CD4-positive, alpha-beta memory T cell (primary cell): ENCODE measurements around the gene SHMT2. TPM values are rescaled to one million over a fixed set of nuclear protein-coding genes. Genes with fewer than 3 reads are reported as not detected.

ENCODE experiments used
- CTCF ChIA-PET: fragments of 350-600 bp; sonication (Branson Sonifier 250); formaldehyde crosslinking; loops from one replicate; lab custom pipeline; 2021; ENCODE audit warnings: inconsistent platforms; ENCODE audit not compliant: partially characterized antibody; lab: Charles Lee
- POLR2A ChIA-PET: fragments of 350-600 bp; sonication (Branson Sonifier 250); formaldehyde crosslinking; loops from one replicate; lab custom pipeline; 2021; ENCODE audit not compliant: partially characterized antibody; lab: Charles Lee
- DNase-seq, 5 donors: peaks; one replicate each; pipeline versions ENCODE4 v3.0.0 to v3.0.0-alpha.2; 2020 to 2022; ENCODE audit warnings: mixed read lengths in 1 of 5
- H3K27ac ChIP-seq: one replicate; pipeline ENCODE4 v1.7.0; 2013; ENCODE audit warnings: low read depth, low read length
- H3K27me3 ChIP-seq: 2 replicates; pipeline ENCODE4 v1.7.0; 2013; ENCODE audit warnings: mild to moderate bottlenecking, low read length, moderate library complexity; ENCODE audit not compliant: insufficient read depth
- H3K36me3 ChIP-seq: 2 replicates; pipeline ENCODE4 v1.7.0; 2013; ENCODE audit warnings: mild to moderate bottlenecking, low read length, moderate library complexity; ENCODE audit not compliant: insufficient read depth
- H3K4me1 ChIP-seq: 2 replicates; pipeline ENCODE4 v1.7.0; 2013; ENCODE audit warnings: mild to moderate bottlenecking, low read length, moderate library complexity; ENCODE audit not compliant: insufficient read depth
- H3K4me3 ChIP-seq, 2 donors: one replicate each; pipeline ENCODE4 v1.7.0; 2013; ENCODE audit warnings: low read length in 2 of 2, mild to moderate bottlenecking in 1 of 2
- H3K9me3 ChIP-seq, 2 donors: one replicate each; pipeline ENCODE4 v1.7.0; 2013; ENCODE audit warnings: low read length in 2 of 2, control low read depth in 1 of 2; ENCODE audit not compliant: control insufficient read depth in 1 of 2
- H3K27ac Mint-ChIP-seq, 7 donors: one replicate each; pipeline ENCODE4 v1.8.0; 2020 to 2021; ENCODE audit warnings: mixed read lengths in 7 of 7, mild to moderate bottlenecking in 6 of 7, inconsistent platforms in 3 of 7, moderate library complexity in 3 of 7
- H3K27me3 Mint-ChIP-seq, 2 donors: one replicate each; pipeline ENCODE4 v1.8.0; 2020 to 2021; ENCODE audit warnings: mixed read lengths in 2 of 2
- H3K36me3 Mint-ChIP-seq, 2 donors: one replicate each; pipeline ENCODE4 v1.8.0; 2020 to 2021; ENCODE audit warnings: mixed read lengths in 2 of 2, inconsistent platforms in 1 of 2, mild to moderate bottlenecking in 1 of 2
- H3K4me1 Mint-ChIP-seq, 4 donors: one replicate each; pipeline ENCODE4 v1.8.0; 2020 to 2021; ENCODE audit warnings: mixed read lengths in 4 of 4, mild to moderate bottlenecking in 1 of 4
- H3K4me3 Mint-ChIP-seq, 8 donors: one replicate each; pipeline ENCODE4 v1.8.0; 2020 to 2021; ENCODE audit warnings: mixed read lengths in 8 of 8, mild to moderate bottlenecking in 7 of 8, moderate library complexity in 6 of 8, inconsistent platforms in 3 of 8
- H3K9me3 Mint-ChIP-seq, 8 donors: one replicate each; pipeline ENCODE4 v1.8.0; 2020 to 2021; ENCODE audit warnings: mixed read lengths in 8 of 8, mild to moderate bottlenecking in 5 of 8, inconsistent platforms in 3 of 8, moderate library complexity in 1 of 8
- intact Hi-C: fragments of 100-400 bp; cut with micrococcal nuclease; formaldehyde crosslinking; loops from one replicate; pipeline ENCODE4 v1.15.1; 2023
- polyA plus RNA-seq, 2 donors: library from polyadenylated mRNA; unstranded; fragments of 300-500 nt; fragmentation: Illumina TruSeq; gene quantifications; one replicate each; pipeline ENCODE4 v1.2.3, GENCODE V29; 2021
- total RNA-seq, 2 experiments: library from RNA; stranded (reverse); gene quantifications; one replicate each; pipeline ENCODE4 v1.2.3, GENCODE V29; 2021

Gene SHMT2
- total and polyA plus RNA-seq, 4 experiments from 2014 or later: 39.8 to 46.1 (median 43.2) TPM

- Mint-ChIP-seq H3K4me3 (no peak overlapping the region), H3K27ac (no peak overlapping the region), H3K27me3 (no peaks in the 10 kb centered on the region), H3K36me3 (peaks cover 0 to 1% of the 10 kb centered on the region in 2 donors), H3K4me1 (peaks cover 0 to under 1% (median 0%) of the 10 kb centered on the region in 4 donors), H3K9me3 (no peaks in the 10 kb centered on the region)
- Histone ChIP-seq H3K9me3 (no peaks in the 10 kb centered on the region), H3K27ac (no peak overlapping the region), H3K4me1 (no peaks in the 10 kb centered on the region), H3K27me3 (no peaks in the 10 kb centered on the region), H3K4me3 (no peak overlapping the region), H3K36me3 (no peaks in the 10 kb centered on the region)
- ChIA-PET POLR2A (no interaction called here), CTCF (no interaction called here)
- intact Hi-C loops: no loop called here
- DNase-seq: no peak
Observed at GRCh38 chr12:57196439-57196838, 33.1 kb upstream of the SHMT2 start.

GRCh38 chr12:57196956-57197355 is 32.6 kb upstream of the SHMT2 start:
- intact Hi-C loops: no loop called here
- Mint-ChIP-seq H3K9me3 (no peaks in the 10 kb centered on the region), H3K36me3 (peaks cover 0 to 1% of the 10 kb centered on the region in 2 donors), H3K4me1 (no peaks in the 10 kb centered on the region), H3K4me3 (no peak overlapping the region), H3K27ac (no peak overlapping the region), H3K27me3 (no peaks in the 10 kb centered on the region)
- ChIA-PET POLR2A (interaction anchor here (0.6 kb wide), 1 partner anchor 179 kb away, joined by 5 read pairs; no protein-coding TSS in a partner anchor), CTCF (no interaction called here)
- Histone ChIP-seq H3K4me3 (no peak overlapping the region), H3K36me3 (no peaks in the 10 kb centered on the region), H3K27ac (no peak overlapping the region), H3K27me3 (no peaks in the 10 kb centered on the region), H3K9me3 (no peaks in the 10 kb centered on the region), H3K4me1 (no peaks in the 10 kb centered on the region)
- no peak for DNase-seq

- H3K4me3 Mint-ChIP-seq: no peak overlapping the region
- Histone ChIP-seq H3K27me3 (no peaks in the 10 kb centered on the region), H3K36me3 (no peaks in the 10 kb centered on the region), H3K27ac (no peak overlapping the region), H3K4me1 (no peaks in the 10 kb centered on the region), H3K9me3 (no peaks in the 10 kb centered on the region), H3K4me3 (no peak overlapping the region)
- intact Hi-C loops: no loop called here
- H3K36me3 Mint-ChIP-seq: peaks cover 0 to 1% of the 10 kb centered on the region in 2 donors
- no peaks in the 10 kb centered on the region for H3K9me3 Mint-ChIP-seq
- H3K27me3 Mint-ChIP-seq: no peaks in the 10 kb centered on the region
- no peak overlapping the region for H3K27ac Mint-ChIP-seq
- H3K4me1 Mint-ChIP-seq: no peaks in the 10 kb centered on the region
- no peak for DNase-seq
- ChIA-PET CTCF (no interaction called here), POLR2A (no interaction called here)
Observed at GRCh38 chr12:57198329-57198728, 31.2 kb upstream of the SHMT2 start.

DNA sequence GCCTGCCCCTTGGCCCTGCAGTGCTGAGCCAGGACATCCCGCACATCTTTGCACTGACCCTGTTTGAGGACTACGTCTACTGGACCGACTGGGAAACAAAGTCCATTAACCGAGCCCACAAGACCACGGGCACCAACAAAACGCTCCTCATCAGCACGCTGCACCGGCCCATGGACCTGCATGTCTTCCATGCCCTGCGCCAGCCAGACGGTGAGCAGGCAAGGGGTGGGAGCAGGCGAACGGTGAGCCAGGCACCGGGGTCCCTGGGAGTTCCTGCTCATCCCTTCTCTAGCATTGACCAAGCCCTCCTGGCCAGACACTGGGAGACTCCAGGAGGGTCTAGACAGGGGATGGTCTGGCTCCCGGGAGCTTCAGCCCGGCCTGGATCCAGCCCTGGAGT is 30.3 kb upstream of the SHMT2 start:
- Mint-ChIP-seq H3K36me3 (peaks cover 0 to 1% of the 10 kb centered on the region in 2 donors), H3K4me1 (no peaks in the 10 kb centered on the region), H3K27ac (no peak overlapping the region), H3K4me3 (no peak overlapping the region), H3K27me3 (no peaks in the 10 kb centered on the region), H3K9me3 (peaks cover 0 to 1% (median 0%) of the 10 kb centered on the region in 8 donors)
- no peaks in the 10 kb centered on the region for H3K36me3 ChIP-seq
- DNase-seq: no peak
- intact Hi-C loops: no loop called here
- POLR2A ChIA-PET: no interaction called here
- no peak overlapping the region for H3K27ac ChIP-seq
- no peaks in the 10 kb centered on the region for H3K4me1 ChIP-seq
- H3K4me3 ChIP-seq: no peak overlapping the region
- no peaks in the 10 kb centered on the region for H3K9me3 ChIP-seq
- no peaks in the 10 kb centered on the region for H3K27me3 ChIP-seq
- CTCF ChIA-PET: no interaction called here

- Mint-ChIP-seq H3K27me3 (no peaks in the 10 kb centered on the region), H3K4me1 (no peaks in the 10 kb centered on the region), H3K36me3 (peaks cover 0 to 1% of the 10 kb centered on the region in 2 donors), H3K27ac (no peak overlapping the region), H3K9me3 (peaks cover 0 to 1% (median 0%) of the 10 kb centered on the region in 8 donors), H3K4me3 (no peak overlapping the region)
- intact Hi-C loops: no loop called here
- H3K9me3 ChIP-seq: no peaks in the 10 kb centered on the region
- CTCF ChIA-PET: no interaction called here
- H3K4me3 ChIP-seq: no peak overlapping the region
- H3K27ac ChIP-seq: no peak overlapping the region
- no peaks in the 10 kb centered on the region for H3K27me3 ChIP-seq
- no peaks in the 10 kb centered on the region for H3K4me1 ChIP-seq
- POLR2A ChIA-PET: no interaction called here
- H3K36me3 ChIP-seq: no peaks in the 10 kb centered on the region
- no peak for DNase-seq
Observed at GRCh38 chr12:57200497-57200896, 29.0 kb upstream of the SHMT2 start.

DNA sequence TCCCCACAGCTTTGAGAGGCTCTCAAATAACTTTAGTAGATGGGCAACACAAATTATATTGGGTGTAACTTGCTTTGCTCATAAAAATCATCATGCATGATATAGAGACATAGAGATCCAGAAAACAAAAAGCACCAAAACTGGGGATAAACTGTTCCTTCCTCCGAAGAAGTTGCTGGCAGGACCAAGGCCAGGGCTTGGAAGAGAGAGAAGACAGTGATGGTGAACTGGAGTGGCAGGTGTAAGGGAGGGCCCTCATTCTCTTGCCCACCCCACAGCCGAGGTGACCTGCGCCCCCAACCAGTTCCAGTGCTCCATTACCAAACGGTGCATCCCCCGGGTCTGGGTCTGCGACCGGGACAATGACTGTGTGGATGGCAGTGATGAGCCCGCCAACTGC is 28.3 kb upstream of the SHMT2 start:
- H3K27ac ChIP-seq: no peak overlapping the region
- DNase-seq: no peak
- H3K4me1 ChIP-seq: no peaks in the 10 kb centered on the region
- H3K27ac Mint-ChIP-seq: no peak overlapping the region
- no peaks in the 10 kb centered on the region for H3K27me3 ChIP-seq
- no peaks in the 10 kb centered on the region for H3K9me3 ChIP-seq
- H3K4me3 Mint-ChIP-seq: no peak overlapping the region
- no peaks in the 10 kb centered on the region for H3K36me3 ChIP-seq
- peaks cover 0 to 3% (median 0%) of the 10 kb centered on the region in 8 donors for H3K9me3 Mint-ChIP-seq
- POLR2A ChIA-PET: no interaction called here
- no peaks in the 10 kb centered on the region for H3K27me3 Mint-ChIP-seq
- no peaks in the 10 kb centered on the region for H3K4me1 Mint-ChIP-seq
- H3K4me3 ChIP-seq: no peak overlapping the region
- peaks cover 0 to 1% of the 10 kb centered on the region in 2 donors for H3K36me3 Mint-ChIP-seq
- CTCF ChIA-PET: interaction anchor here (2.0 kb wide), 1 partner anchor 13 kb away, joined by 4 read pairs; no protein-coding TSS in a partner anchor
- intact Hi-C loops: no loop called here

GRCh38 chr12:57201631-57202030 is 27.9 kb upstream of the SHMT2 start:
- Mint-ChIP-seq H3K27ac (no peak overlapping the region), H3K4me1 (no peaks in the 10 kb centered on the region), H3K9me3 (peaks cover 0 to 3% (median 0%) of the 10 kb centered on the region in 8 donors), H3K27me3 (no peaks in the 10 kb centered on the region), H3K36me3 (no peaks in the 10 kb centered on the region), H3K4me3 (no peak overlapping the region)
- Histone ChIP-seq H3K4me3 (no peak overlapping the region), H3K4me1 (no peaks in the 10 kb centered on the region), H3K9me3 (no peaks in the 10 kb centered on the region), H3K27ac (no peak overlapping the region), H3K36me3 (no peaks in the 10 kb centered on the region), H3K27me3 (no peaks in the 10 kb centered on the region)
- ChIA-PET CTCF (interaction anchor here (2.0 kb wide), 1 partner anchor 12 kb away, joined by 4 read pairs; no protein-coding TSS in a partner anchor), POLR2A (no interaction called here)
- intact Hi-C loops: no loop called here
- DNase-seq: no peak
